ENCODE results near the gene DCPS. TPM values are rescaled to one million over a fixed set of nuclear protein-coding genes. Genes with fewer than 3 reads are reported as not detected.

The DCPS gene
- total RNA-seq, 1 experiment from 2014 or later, result 31.2 TPM

GRCh38 chr11:126317756-126318573, 14.1 kb downstream of the DCPS start:
- H3K4me1 ChIP-seq (ENCODE audit: insufficient read depth, low read length, poor library complexity, severe bottlenecking), result no peaks in the 10 kb centered on the region
- H3K36me3 ChIP-seq (ENCODE audit: insufficient read depth, low read length, poor library complexity, severe bottlenecking), result no peaks in the 10 kb centered on the region
- POLR2A ChIA-PET (ENCODE audit: low non-redundant PET), result no interaction called here
- DNase-seq (ENCODE audit: low spot score), result no peak
- H3K4me3 ChIP-seq (ENCODE audit: low read depth, low read length, poor library complexity, severe bottlenecking), result no peak overlapping the region
- no peak overlapping the region for H3K27ac ChIP-seq (ENCODE audit: low read depth, low read length, poor library complexity, severe bottlenecking)
- H3K9me3 ChIP-seq (ENCODE audit: low read depth, low read length, poor library complexity, severe bottlenecking), result no peaks in the 10 kb centered on the region
- no peak for TF ChIP-seq EZH2 (IDR thresholded peaks at IDR 0.05; ENCODE audit: borderline replicate concordance, low read depth, low read length, poor library complexity, severe bottlenecking)
- TF ChIP-seq, protein P1, sequence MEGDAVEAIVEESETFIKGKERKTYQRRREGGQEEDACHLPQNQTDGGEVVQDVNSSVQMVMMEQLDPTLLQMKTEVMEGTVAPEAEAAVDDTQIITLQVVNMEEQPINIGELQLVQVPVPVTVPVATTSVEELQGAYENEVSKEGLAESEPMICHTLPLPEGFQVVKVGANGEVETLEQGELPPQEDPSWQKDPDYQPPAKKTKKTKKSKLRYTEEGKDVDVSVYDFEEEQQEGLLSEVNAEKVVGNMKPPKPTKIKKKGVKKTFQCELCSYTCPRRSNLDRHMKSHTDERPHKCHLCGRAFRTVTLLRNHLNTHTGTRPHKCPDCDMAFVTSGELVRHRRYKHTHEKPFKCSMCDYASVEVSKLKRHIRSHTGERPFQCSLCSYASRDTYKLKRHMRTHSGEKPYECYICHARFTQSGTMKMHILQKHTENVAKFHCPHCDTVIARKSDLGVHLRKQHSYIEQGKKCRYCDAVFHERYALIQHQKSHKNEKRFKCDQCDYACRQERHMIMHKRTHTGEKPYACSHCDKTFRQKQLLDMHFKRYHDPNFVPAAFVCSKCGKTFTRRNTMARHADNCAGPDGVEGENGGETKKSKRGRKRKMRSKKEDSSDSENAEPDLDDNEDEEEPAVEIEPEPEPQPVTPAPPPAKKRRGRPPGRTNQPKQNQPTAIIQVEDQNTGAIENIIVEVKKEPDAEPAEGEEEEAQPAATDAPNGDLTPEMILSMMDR (conservative IDR thresholded peaks at IDR 0.05; ENCODE audit: low read depth, low read length), result no peak
- intact Hi-C loops (cut with micrococcal nuclease; ENCODE audit: unreplicated experiment), result loop anchor here (10.0 kb wide), 1 partner anchor 257 kb away; no protein-coding TSS in a partner anchor
- CTCF ChIA-PET, result no interaction called here
- no TSS peak for BruUV-seq (replicated peaks)
- no peaks in the 10 kb centered on the region for H3K27me3 ChIP-seq (replicated peaks; ENCODE audit: insufficient read depth, low read depth, low read length, poor library complexity)

DNA sequence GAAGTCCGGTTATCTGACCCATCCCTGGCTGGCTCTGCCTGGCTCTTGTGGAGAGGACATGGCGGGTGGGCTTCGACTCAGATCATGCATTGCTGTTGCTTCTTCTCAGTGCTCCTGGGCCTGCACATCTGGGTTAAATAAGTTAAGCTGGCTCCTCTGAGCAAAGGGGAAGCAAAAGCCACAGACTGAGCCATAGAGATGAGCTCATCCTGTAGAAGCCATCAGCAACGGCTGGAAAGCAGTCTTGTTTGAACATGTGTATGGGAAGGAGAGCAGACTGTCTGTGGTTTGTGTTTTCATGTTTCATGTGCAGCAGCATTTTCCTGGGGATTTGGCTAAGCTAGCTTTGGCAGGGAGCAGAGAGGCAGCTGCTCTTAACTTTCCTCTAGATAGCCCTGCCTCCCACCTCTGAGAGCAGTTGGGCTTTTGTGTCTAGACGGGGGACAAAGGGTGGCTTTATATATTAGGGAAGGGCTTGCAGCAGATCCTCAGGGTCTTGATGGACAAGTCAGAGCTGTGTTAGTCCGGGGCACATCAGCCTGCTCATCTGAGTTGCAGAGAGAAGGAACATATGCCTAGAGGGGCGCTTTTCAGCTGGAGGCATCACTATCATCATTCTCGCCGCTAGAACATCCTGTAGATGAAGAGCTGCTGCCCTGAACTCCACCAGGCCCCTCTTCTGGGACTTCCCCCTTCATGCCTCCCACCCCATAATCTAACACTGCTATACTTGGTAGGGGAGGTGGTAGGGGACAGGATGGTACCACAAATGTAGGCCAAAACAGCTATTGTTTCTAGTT, 14.9 kb downstream of the DCPS start:
- TF ChIP-seq EZH2 (IDR thresholded peaks at IDR 0.05; ENCODE audit: borderline replicate concordance, low read depth, low read length, poor library complexity, severe bottlenecking), result no peak
- TF ChIP-seq, protein P1 (conservative IDR thresholded peaks at IDR 0.05; ENCODE audit: low read depth, low read length), result no peak
- intact Hi-C loops (cut with micrococcal nuclease; ENCODE audit: unreplicated experiment), result loop anchor here (10.0 kb wide), 1 partner anchor 256 kb away; no protein-coding TSS in a partner anchor
- no peak for DNase-seq (ENCODE audit: low spot score)

GRCh38 chr11:126319374-126319740, 15.5 kb downstream of the DCPS start:
- Histone ChIP-seq H3K4me3 (ENCODE audit: low read depth, low read length, poor library complexity, severe bottlenecking) (no peak overlapping the region), H3K9me3 (ENCODE audit: low read depth, low read length, poor library complexity, severe bottlenecking) (no peaks in the 10 kb centered on the region), H3K27ac (ENCODE audit: low read depth, low read length, poor library complexity, severe bottlenecking) (no peak overlapping the region), H3K27me3 (replicated peaks; ENCODE audit: insufficient read depth, low read depth, low read length, poor library complexity) (no peaks in the 10 kb centered on the region), H3K4me1 (ENCODE audit: insufficient read depth, low read length, poor library complexity, severe bottlenecking) (no peaks in the 10 kb centered on the region), H3K36me3 (ENCODE audit: insufficient read depth, low read length, poor library complexity, severe bottlenecking) (no peaks in the 10 kb centered on the region)
- intact Hi-C loops (cut with micrococcal nuclease; ENCODE audit: unreplicated experiment), result loop anchor here (10.0 kb wide), 1 partner anchor 255 kb away; no protein-coding TSS in a partner anchor
- TF ChIP-seq EZH2 (IDR thresholded peaks at IDR 0.05; ENCODE audit: borderline replicate concordance, low read depth, low read length, poor library complexity, severe bottlenecking), result no peak
- TF ChIP-seq, protein P1 (conservative IDR thresholded peaks at IDR 0.05; ENCODE audit: low read depth, low read length), result no peak
- CTCF ChIA-PET, result no interaction called here
- POLR2A ChIA-PET (ENCODE audit: low non-redundant PET), result no interaction called here
- DNase-seq (ENCODE audit: low spot score), result no peak
- BruUV-seq (replicated peaks), result no TSS peak

More for the DNA sequence above, 14.9 kb downstream of the DCPS start:
- no peak overlapping the region for H3K27ac ChIP-seq (ENCODE audit: low read depth, low read length, poor library complexity, severe bottlenecking)
- no peaks in the 10 kb centered on the region for H3K36me3 ChIP-seq (ENCODE audit: insufficient read depth, low read length, poor library complexity, severe bottlenecking)
- no peaks in the 10 kb centered on the region for H3K27me3 ChIP-seq (replicated peaks; ENCODE audit: insufficient read depth, low read depth, low read length, poor library complexity)
- POLR2A ChIA-PET (ENCODE audit: low non-redundant PET), result no interaction called here
- no peaks in the 10 kb centered on the region for H3K9me3 ChIP-seq (ENCODE audit: low read depth, low read length, poor library complexity, severe bottlenecking)
- no TSS peak for BruUV-seq (replicated peaks)
- CTCF ChIA-PET, result no interaction called here
- H3K4me1 ChIP-seq (ENCODE audit: insufficient read depth, low read length, poor library complexity, severe bottlenecking), result no peaks in the 10 kb centered on the region
- no peak overlapping the region for H3K4me3 ChIP-seq (ENCODE audit: low read depth, low read length, poor library complexity, severe bottlenecking)
